ENCODE measurements around the gene USP20.

The USP20 gene

DNA sequence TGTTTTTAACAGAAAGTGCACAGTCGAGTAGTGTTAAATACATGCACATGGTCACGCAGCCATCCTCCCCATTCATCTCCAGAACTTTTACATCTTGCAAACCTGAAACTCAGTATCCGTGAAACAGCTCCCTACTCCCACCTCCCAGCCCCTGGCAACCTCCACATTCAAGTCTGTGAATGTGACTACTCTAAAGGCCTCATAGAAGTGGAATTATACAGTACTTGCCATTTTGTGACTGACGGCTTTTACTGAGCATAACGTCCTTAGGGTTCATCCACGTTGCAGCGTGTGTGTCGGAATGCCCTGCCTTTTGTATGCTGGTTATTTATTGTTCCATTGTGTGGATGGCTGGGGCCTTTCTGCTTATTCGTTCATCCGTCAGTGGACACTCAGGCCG, 35.8 kb downstream of the USP20 start:
- TF ChIP-seq, protein P1, sequence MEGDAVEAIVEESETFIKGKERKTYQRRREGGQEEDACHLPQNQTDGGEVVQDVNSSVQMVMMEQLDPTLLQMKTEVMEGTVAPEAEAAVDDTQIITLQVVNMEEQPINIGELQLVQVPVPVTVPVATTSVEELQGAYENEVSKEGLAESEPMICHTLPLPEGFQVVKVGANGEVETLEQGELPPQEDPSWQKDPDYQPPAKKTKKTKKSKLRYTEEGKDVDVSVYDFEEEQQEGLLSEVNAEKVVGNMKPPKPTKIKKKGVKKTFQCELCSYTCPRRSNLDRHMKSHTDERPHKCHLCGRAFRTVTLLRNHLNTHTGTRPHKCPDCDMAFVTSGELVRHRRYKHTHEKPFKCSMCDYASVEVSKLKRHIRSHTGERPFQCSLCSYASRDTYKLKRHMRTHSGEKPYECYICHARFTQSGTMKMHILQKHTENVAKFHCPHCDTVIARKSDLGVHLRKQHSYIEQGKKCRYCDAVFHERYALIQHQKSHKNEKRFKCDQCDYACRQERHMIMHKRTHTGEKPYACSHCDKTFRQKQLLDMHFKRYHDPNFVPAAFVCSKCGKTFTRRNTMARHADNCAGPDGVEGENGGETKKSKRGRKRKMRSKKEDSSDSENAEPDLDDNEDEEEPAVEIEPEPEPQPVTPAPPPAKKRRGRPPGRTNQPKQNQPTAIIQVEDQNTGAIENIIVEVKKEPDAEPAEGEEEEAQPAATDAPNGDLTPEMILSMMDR (IDR thresholded peaks at IDR 0.05; ENCODE audit: poor library complexity, severe bottlenecking): no peak
- no peaks in the 10 kb centered on the region for H3K36me3 ChIP-seq (ENCODE audit: low read depth)
- H3K4me1 ChIP-seq (ENCODE audit: insufficient read depth, poor library complexity, severe bottlenecking): no peaks in the 10 kb centered on the region
- no peaks in the 10 kb centered on the region for H3K27me3 ChIP-seq (ENCODE audit: insufficient read depth, poor library complexity, severe bottlenecking)
- no peak overlapping the region for H3K4me3 ChIP-seq (ENCODE audit: severe bottlenecking)
- DNase-seq (ENCODE audit: low spot score) (no peak), ATAC-seq (ENCODE audit: low read depth) (no peak)
- H3K27ac ChIP-seq (ENCODE audit: poor library complexity, severe bottlenecking): no peak overlapping the region
- no peaks in the 10 kb centered on the region for H3K9me3 ChIP-seq (ENCODE audit: severe bottlenecking)

DNA sequence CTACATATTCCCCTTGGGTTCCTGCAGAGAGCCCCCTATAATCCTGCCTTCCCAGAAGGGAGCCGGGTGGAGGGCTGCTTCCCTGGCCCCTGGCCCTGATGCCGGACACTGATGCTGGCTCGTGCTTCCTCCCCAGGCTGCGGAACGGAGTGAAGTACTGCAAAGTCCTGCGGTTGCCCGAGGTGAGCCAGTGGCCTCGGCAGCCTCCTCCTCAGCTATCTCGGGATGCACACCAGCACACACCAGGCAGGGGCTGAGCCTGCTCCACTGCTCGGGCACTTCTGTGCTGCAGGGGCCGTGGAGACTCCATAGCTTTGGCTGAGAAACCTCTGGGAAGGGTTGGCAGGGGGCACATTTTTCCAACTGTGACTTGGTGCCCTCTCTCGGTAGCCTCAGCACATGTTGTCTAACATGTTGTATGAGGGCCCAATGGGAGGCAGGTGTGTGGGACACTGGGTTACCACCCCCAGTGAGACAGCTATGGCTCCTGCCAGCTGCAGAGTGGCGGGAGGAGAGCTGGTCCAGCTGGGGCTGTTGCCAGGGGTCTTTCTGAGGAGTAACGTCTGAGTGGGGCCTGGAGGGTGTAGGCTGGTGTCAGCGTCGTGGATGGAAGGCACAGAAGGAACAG, 38.4 kb downstream of the USP20 start:
- no peak overlapping the region for H3K27ac ChIP-seq (ENCODE audit: poor library complexity, severe bottlenecking)
- ATAC-seq (ENCODE audit: low read depth) (no peak), DNase-seq (ENCODE audit: low spot score) (no peak)
- H3K4me3 ChIP-seq (ENCODE audit: severe bottlenecking): no peak overlapping the region
- H3K4me1 ChIP-seq (ENCODE audit: insufficient read depth, poor library complexity, severe bottlenecking): no peaks in the 10 kb centered on the region
- TF ChIP-seq, protein P1 (IDR thresholded peaks at IDR 0.05; ENCODE audit: poor library complexity, severe bottlenecking): no peak
- no peaks in the 10 kb centered on the region for H3K36me3 ChIP-seq (ENCODE audit: low read depth)
- H3K27me3 ChIP-seq (ENCODE audit: insufficient read depth, poor library complexity, severe bottlenecking): no peaks in the 10 kb centered on the region
- H3K9me3 ChIP-seq (ENCODE audit: severe bottlenecking): no peaks in the 10 kb centered on the region

DNA sequence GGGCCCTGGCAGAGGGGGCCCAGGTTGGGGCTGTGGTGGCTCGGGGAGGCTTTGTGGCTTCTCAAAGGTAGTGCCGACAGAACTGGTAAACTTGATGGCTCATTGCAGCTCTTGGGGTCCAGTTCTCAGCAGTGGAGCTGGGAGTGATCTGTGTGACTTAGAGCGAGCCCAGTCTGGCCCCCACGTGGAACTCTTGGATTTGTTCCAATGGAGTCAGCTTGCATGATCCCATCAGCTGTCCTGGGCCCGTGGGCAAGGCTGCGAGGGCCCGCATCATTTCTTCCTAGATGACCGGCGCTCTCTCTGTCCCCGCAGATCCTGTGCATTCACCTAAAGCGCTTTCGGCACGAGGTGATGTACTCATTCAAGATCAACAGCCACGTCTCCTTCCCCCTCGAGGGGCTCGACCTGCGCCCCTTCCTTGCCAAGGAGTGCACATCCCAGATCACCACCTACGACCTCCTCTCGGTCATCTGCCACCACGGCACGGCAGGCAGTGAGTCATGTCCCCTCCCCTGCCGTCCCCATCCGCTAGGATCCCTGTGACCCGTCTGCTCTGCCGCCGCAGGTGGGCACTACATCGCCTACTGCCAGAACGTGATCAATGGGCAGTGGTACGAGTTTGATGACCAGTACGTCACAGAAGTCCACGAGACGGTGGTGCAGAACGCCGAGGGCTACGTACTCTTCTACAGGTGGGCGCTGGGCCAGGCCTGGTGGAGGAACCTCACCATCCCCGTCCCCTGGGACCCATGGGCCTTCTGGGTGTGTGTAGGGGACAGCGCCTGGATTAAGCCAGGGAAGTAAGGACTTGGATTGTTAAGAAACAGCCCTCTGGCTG, 39.2 kb downstream of the USP20 start:
- H3K27ac ChIP-seq (ENCODE audit: poor library complexity, severe bottlenecking): no peak overlapping the region
- no peaks in the 10 kb centered on the region for H3K27me3 ChIP-seq (ENCODE audit: insufficient read depth, poor library complexity, severe bottlenecking)
- H3K4me1 ChIP-seq (ENCODE audit: insufficient read depth, poor library complexity, severe bottlenecking): no peaks in the 10 kb centered on the region
- TF ChIP-seq, protein P1 (IDR thresholded peaks at IDR 0.05; ENCODE audit: poor library complexity, severe bottlenecking): no peak
- ATAC-seq (ENCODE audit: low read depth) (no peak), DNase-seq (ENCODE audit: low spot score) (no peak)
- no peaks in the 10 kb centered on the region for H3K9me3 ChIP-seq (ENCODE audit: severe bottlenecking)
- no peaks in the 10 kb centered on the region for H3K36me3 ChIP-seq (ENCODE audit: low read depth)
- H3K4me3 ChIP-seq (ENCODE audit: severe bottlenecking): no peak overlapping the region

DNA sequence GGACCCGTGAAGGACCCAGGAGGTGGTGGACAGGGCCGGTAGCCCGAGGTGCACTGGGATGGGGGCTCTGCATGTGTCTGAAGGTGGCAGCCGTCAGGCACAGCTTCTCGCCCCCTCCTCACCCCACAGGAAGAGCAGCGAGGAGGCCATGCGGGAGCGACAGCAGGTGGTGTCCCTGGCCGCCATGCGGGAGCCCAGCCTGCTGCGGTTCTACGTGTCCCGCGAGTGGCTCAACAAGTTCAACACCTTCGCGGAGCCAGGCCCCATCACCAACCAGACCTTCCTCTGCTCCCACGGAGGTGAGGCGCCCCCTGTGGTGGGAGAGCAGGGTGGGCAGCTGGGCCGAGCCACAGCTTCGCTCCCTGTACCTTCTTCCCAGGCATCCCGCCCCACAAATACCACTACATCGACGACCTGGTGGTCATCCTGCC, 39.9 kb downstream of the USP20 start:
- H3K9me3 ChIP-seq (ENCODE audit: severe bottlenecking): no peaks in the 10 kb centered on the region
- TF ChIP-seq, protein P1 (IDR thresholded peaks at IDR 0.05; ENCODE audit: poor library complexity, severe bottlenecking): no peak
- H3K4me3 ChIP-seq (ENCODE audit: severe bottlenecking): no peak overlapping the region
- DNase-seq (ENCODE audit: low spot score) (no peak), ATAC-seq (ENCODE audit: low read depth) (no peak)
- no peaks in the 10 kb centered on the region for H3K4me1 ChIP-seq (ENCODE audit: insufficient read depth, poor library complexity, severe bottlenecking)
- H3K27me3 ChIP-seq (ENCODE audit: insufficient read depth, poor library complexity, severe bottlenecking): no peaks in the 10 kb centered on the region
- no peak overlapping the region for H3K27ac ChIP-seq (ENCODE audit: poor library complexity, severe bottlenecking)
- H3K36me3 ChIP-seq (ENCODE audit: low read depth): no peaks in the 10 kb centered on the region
